ENCODE measurements around the gene ACTG1. TPM values are rescaled to one million over a fixed set of nuclear protein-coding genes. Genes with fewer than 3 reads are reported as not detected.

ACTG1 gene
- total RNA-seq, 1 experiment from 2014 or later = 1,576 TPM

GRCh38 chr17:81518113-81518784, 5.7 kb upstream of the ACTG1 start:
- no peak for DNase-seq (ENCODE audit: low spot score)

- no peak for DNase-seq (ENCODE audit: low spot score)
Measured at GRCh38 chr17:81517339-81518112, 4.9 kb upstream of the ACTG1 start.

- no peak for DNase-seq (ENCODE audit: low spot score)
Measured at GRCh38 chr17:81517009-81517338, 4.4 kb upstream of the ACTG1 start.

GRCh38 chr17:81516439-81516838, 3.8 kb upstream of the ACTG1 start:
- DNase-seq (ENCODE audit: low spot score) = no peak

DNA sequence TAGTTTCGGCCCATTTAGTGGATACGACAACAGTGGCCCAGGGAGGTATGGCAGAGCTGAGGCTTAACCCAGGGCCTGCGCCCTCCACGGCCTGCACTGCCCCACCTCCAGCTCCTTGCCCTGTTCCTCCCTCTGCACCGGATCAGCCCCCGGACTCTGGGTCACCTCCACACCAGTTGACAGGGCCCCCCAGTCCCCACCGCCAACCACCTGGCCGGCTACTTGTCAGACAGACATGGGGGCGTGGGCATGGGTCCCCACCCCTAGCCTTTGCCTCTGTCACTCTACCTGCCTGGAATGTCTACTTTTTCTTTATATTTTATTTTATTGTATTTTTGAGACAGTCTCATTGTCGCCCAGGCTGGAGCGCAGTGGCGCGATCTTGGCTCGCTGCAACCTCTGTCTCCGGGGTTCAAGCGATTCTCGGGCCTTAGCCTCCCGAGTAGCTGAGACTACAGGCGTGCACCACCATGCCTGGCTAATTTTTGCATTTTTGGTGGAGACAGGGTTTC, 3.0 kb upstream of the ACTG1 start:
- DNase-seq (ENCODE audit: low spot score) = no peak

GRCh38 chr17:81514739-81515529, 2.3 kb upstream of the ACTG1 start:
- DNase-seq (ENCODE audit: low spot score) = peak; percentile 69

DNA sequence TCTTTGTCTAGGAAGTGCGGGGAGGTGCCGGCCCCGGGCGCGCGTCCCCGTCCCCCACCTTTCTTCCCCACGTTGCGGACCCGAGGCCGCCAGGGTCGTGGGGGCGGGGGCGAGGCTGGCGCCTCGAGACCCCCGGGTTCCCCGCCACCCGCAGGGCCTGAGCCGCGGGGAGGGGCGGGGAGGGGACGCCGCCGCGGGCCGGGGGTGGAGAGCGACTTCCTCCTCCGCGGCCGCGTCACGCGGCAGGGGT, 1.8 kb upstream of the ACTG1 start:
- DNase-seq (ENCODE audit: low spot score) = no peak

DNA sequence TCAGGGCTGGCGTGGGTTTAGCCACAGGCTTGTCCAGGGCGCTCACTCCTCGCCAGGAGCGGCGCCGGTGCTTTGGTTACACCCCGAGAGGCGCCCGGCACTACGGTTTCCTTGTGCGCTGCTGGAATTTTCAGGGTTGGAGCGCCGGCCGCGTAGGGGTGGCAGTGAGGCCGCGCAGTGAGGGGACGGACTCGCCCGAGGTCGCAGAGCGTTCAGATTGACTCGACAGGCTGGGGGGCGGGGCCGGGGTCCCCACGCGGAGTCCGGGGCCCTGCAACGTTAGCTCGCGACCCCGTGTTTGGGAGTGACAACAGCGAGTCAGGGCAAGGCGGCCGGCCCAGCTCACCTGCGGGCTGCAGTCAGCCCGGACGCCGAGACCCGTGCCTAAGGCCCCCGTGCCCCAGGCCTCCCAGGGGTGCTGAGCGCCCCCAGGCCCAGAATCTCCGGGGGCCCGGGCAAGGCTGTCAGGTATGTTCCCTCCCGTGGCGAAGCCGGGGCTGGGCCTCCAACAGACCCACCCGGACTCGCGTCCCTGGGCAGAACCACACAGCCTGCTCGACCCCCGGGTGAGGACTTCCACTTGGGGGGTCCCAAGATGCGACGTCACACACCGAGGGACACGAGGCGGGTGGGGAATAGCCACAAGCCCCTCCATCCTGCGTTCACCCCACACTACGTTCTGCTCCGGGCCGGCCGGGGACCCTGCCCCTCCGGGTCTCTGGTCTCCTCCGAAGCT, 1.3 kb upstream of the ACTG1 start:
- DNase-seq (ENCODE audit: low spot score) = no peak

DNA sequence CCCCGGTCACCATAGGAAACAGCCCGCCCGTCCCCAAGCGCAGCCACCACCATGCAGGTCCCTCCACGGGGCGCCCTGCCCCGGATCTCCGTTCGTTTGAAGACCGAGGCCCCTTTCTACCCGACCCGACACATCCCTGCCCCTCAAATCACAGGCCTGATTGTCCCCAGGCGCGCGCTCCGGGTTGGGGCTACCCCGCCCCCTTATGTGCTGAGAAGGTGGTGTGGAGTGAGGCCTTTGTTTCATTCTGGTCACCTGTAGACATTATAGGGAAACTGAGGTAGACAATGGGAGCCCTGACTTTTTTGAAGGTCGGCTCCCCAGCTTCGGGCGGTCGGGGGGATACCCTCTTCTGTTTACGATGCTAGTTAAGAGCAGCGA, 763 bp upstream of the ACTG1 start:
- DNase-seq (ENCODE audit: low spot score) = no peak

- DNase-seq (ENCODE audit: low spot score) = no peak
Measured at GRCh38 chr17:81511804-81512561, 616 bp downstream of the ACTG1 start.

GRCh38 chr17:81511554-81511803, 1.1 kb downstream of the ACTG1 start:
- no peak for DNase-seq (ENCODE audit: low spot score)

- no peak for DNase-seq (ENCODE audit: low spot score)
Measured at GRCh38 chr17:81510785-81511553, 1.6 kb downstream of the ACTG1 start.

DNA sequence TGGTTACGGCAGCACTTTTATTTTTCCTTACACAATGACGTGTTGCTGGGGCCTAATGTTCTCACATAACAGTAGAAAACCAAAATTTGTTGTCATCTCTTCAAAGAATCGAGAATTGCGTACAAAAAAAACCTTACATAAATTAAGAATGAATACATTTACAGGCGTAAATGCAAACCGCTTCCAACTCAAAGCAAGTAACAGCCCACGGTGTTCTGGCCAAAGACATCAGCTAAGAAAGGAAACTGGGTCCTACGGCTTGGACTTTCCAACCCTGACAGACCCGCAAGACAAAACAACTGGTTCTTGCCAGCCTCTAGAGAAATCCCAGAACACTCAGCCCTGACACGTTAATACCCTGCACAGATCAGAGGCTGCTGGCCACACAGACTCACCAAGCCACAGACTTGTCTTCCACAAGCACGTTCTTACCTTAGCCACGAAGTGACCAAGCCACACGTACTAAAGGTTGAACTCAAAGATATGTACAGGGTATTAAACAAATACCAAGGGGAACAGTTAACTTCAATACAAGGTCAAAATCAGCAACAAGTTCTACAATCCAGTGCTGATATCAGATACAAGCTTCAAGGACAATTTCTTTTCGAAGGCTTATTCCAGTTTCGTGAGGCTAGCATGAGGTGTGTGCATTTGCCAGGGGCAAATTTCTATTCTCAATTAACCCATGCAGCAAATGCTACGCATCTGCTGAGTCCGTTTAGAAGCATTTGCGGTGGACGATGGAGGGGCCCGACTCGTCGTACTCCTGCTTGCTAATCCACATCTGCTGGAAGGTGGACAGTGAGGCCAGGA, 2.4 kb downstream of the ACTG1 start:
- DNase-seq (ENCODE audit: low spot score) = no peak

GRCh38 chr17:81509207-81509971, 3.2 kb downstream of the ACTG1 start:
- no peak for DNase-seq (ENCODE audit: low spot score)

- peak; percentile 49 for DNase-seq (ENCODE audit: low spot score)
Measured at GRCh38 chr17:81508639-81509206, 3.9 kb downstream of the ACTG1 start.

- DNase-seq (ENCODE audit: low spot score) = no peak
Measured at GRCh38 chr17:81503619-81504018, 9.0 kb downstream of the ACTG1 start.

GRCh38 chr17:81502471-81503017, 10.1 kb downstream of the ACTG1 start:
- DNase-seq (ENCODE audit: low spot score) = no peak

- DNase-seq (ENCODE audit: low spot score) = no peak
Measured at GRCh38 chr17:81500047-81500446, 12.6 kb downstream of the ACTG1 start.

DNA sequence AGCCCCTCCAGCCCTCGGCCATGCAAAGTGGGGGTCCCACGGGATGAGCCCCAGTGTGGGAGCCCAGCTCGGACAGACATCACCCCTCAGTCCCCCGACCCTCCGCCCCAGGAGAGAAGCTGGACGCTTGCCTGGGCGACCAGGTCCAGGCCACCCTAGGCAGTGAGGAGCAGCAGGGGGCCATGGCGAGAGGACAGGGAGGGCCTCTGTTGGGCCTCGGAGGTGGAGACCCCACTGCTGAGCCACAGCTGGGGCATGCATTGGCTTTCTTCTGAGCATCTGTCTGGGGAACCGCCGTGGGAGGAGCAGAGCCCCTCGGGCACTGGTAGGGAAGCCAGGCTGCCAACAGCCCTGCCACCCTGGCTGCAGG, 13.0 kb downstream of the ACTG1 start:
- DNase-seq (ENCODE audit: low spot score) = no peak

All from H4 (cell line).